HepG2 (cell line): ENCODE results near the gene PITX3. TPM values are rescaled to one million over a fixed set of nuclear protein-coding genes. Genes with fewer than 3 reads are reported as not detected.
A peak's percentile ranks its signal among the peaks of the same experiment; 100 is the strongest.

Experiments
- AHR ChIP-seq: IDR thresholded peaks from 2 replicates; pipeline ENCODE4 v1.6.1; 2018; ENCODE audit warnings: missing genetic modification reagents, missing compliant biosample characterization
- ATF7 ChIP-seq, 2 experiments: fragments of 450-650 bp in 1 of 2; sonication (generic) in 1 of 2; formaldehyde crosslinking in 1 of 2; IDR thresholded peaks; 2 replicates each; pipeline versions ENCODE4 v1.4.0 to v1.6.1; 2016 to 2020; ENCODE audit warnings: antibody characterized with exemption in 1 of 2, mild to moderate bottlenecking in 1 of 2, missing genetic modification reagents in 1 of 2
- ELF4 ChIP-seq: sonication (generic); formaldehyde crosslinking; IDR thresholded peaks from 2 replicates; pipeline ENCODE4 v1.5.0; 2020; ENCODE audit warnings: missing genetic modification reagents, mild to moderate bottlenecking, moderate library complexity, borderline replicate concordance
- KDM5B ChIP-seq: sonication (generic); formaldehyde crosslinking; IDR thresholded peaks from 2 replicates; pipeline ENCODE4 v1.4.0; 2020; ENCODE audit warnings: missing genetic modification reagents, mild to moderate bottlenecking, borderline replicate concordance
- NFKB2 ChIP-seq: sonication (generic); formaldehyde crosslinking; IDR thresholded peaks from 2 replicates; pipeline ENCODE4 v1.4.0; 2020; ENCODE audit warnings: missing genetic modification reagents, borderline replicate concordance
- PRMT3 ChIP-seq: sonication (generic); formaldehyde crosslinking; IDR thresholded peaks from 2 replicates; pipeline ENCODE4 v1.8.1; 2022; ENCODE audit warnings: low read depth, mild to moderate bottlenecking, moderate library complexity, missing genetic modification reagents, borderline replicate concordance
- RAD21 ChIP-seq: fragments of 450-650 bp; formaldehyde crosslinking; IDR thresholded peaks from 2 replicates; pipeline ENCODE4 v1.5.0; 2020; ENCODE audit warnings: mild to moderate bottlenecking
- RBFOX2 ChIP-seq: fragments of 200-400 bp; formaldehyde crosslinking; IDR thresholded peaks from 2 replicates; pipeline ENCODE4 v1.6.1; 2017; ENCODE audit warnings: low read depth, mild to moderate bottlenecking, low read length
- RXRB ChIP-seq: IDR thresholded peaks from 2 replicates; pipeline ENCODE4 v1.6.1; 2016; ENCODE audit warnings: borderline replicate concordance, missing genetic modification reagents, missing compliant biosample characterization
- SIN3A ChIP-seq: IDR thresholded peaks from 2 replicates; pipeline ENCODE4 v1.6.1; 2011; ENCODE audit warnings: low read depth, mild to moderate bottlenecking, control low read depth, low read length, borderline replicate concordance
- ZBTB42 ChIP-seq: sonication (generic); formaldehyde crosslinking; IDR thresholded peaks from 2 replicates; pipeline ENCODE4 v1.5.0; 2020; ENCODE audit warnings: mild to moderate bottlenecking, missing genetic modification reagents
- ZKSCAN5 ChIP-seq: sonication (generic); formaldehyde crosslinking; IDR thresholded peaks from 2 replicates; pipeline ENCODE4 v1.5.1; 2020; ENCODE audit warnings: mild to moderate bottlenecking, missing genetic modification reagents
- ZNF160 ChIP-seq: sonication (generic); formaldehyde crosslinking; IDR thresholded peaks from 2 replicates; pipeline ENCODE4 v1.8.0; 2022; ENCODE audit warnings: mild to moderate bottlenecking, inconsistent platforms, missing genetic modification reagents
- ZNF350 ChIP-seq: sonication (generic); formaldehyde crosslinking; IDR thresholded peaks from 2 replicates; pipeline ENCODE4 v1.4.0; 2020; ENCODE audit warnings: mild to moderate bottlenecking, low read depth, missing genetic modification reagents, borderline replicate concordance
- ZNF451 ChIP-seq: sonication (generic); formaldehyde crosslinking; IDR thresholded peaks from 2 replicates; pipeline ENCODE4 v1.5.0; 2020; ENCODE audit warnings: mild to moderate bottlenecking, missing genetic modification reagents
- ZNF891 ChIP-seq: sonication (generic); formaldehyde crosslinking; IDR thresholded peaks from 2 replicates; pipeline ENCODE4 v1.5.0; 2020; ENCODE audit warnings: mild to moderate bottlenecking, missing genetic modification reagents
- polyA plus RNA-seq, 8 experiments: library from polyadenylated mRNA; depleted of rRNA in 3 of 8; stranded (reverse) in 7 of 8; unstranded in 1 of 8; fragments of >200 nt; fragmentation: Illumina TruSeq in 4 of 8; extraction: Trizol in 4 of 8; gene quantifications; 2 replicates each; pipeline versions ENCODE4 v1.2.1 to v1.2.3, GENCODE V29; 2011 to 2016; ENCODE audit warnings: low read depth in 4 of 8, missing spikeins in 1 of 8, mixed read lengths in 1 of 8; ENCODE audit not compliant: insufficient read depth in 1 of 8
- total RNA-seq, 5 experiments: library from RNA; depleted of rRNA; stranded (reverse); fragments of >200 nt; fragmentation: Illumina TruSeq; extraction: Trizol; gene quantifications; 2 replicates each; pipeline ENCODE4 v1.2.3, GENCODE V29; 2016; ENCODE audit warnings: low read depth in 1 of 5
- TF ChIP-seq, protein P1 (sequence below): IDR thresholded peaks from 2 replicates; pipeline ENCODE4 v1.6.1; 2012; ENCODE audit warnings: low read length, improper control_type of control experiment
- TF ChIP-seq, protein P2 (sequence below): sonication (generic); formaldehyde crosslinking; IDR thresholded peaks from 2 replicates; pipeline ENCODE4 v1.4.0; 2020; ENCODE audit warnings: missing genetic modification reagents
- TF ChIP-seq, protein P3 (sequence below): sonication (generic); formaldehyde crosslinking; IDR thresholded peaks from 2 replicates; pipeline ENCODE4 v1.5.0; 2020; ENCODE audit warnings: missing genetic modification reagents
- TF ChIP-seq, protein P4 (sequence below): sonication (generic); formaldehyde crosslinking; IDR thresholded peaks from 2 replicates; pipeline ENCODE4 v1.4.0; 2020; ENCODE audit warnings: low read depth, missing genetic modification reagents

The PITX3 gene
- total and polyA plus RNA-seq, 2 of the 13 experiments (the other 11 are each of a cell fraction or from before 2014, with no cell fraction given), result not detected

DNA sequence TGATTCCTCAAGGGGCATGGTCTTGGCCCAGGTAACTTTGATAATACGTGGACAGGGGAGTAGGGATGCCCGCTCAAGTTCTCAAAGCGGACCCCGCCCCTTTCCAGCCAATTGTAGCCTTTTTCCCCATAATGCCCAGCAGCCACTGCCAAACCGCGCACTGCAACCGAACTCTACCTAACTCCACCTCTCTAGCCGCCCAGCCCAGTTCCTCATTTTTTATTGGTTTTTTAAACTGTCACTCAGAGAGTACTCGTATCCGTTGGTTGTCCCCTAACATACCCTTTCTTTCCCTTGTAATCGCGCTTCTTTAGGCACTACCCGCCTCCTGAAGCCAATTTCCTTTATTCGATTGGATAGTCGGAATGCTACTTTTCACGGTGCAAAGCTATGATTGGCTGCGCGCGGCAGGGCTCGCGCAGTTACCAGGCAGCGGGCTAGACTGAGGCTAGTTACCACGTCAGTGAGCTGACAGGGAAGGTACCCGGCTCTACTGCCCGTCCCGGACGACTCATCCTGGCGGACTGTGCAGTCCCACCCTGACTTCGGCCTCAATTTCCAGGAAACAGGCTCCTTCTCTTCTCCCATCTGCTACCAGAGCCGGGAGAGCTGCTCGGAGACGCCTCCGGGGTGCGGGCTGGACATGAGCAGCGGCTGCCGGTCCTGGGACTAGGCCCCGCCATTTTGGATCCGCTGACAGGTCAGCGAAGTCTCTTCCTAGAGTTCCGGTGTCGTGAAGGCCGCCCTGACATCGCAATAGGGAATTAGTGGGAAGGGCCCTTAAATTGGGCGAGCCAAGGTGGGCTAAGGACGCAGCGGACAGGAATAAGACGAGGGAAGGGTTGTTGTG, 4.0 kb upstream of the PITX3 start, which contains the start of gene GBF1 (continued):
- TF ChIP-seq RBFOX2 (peak; percentile 76), RAD21 (no peak), ZBTB42 (CRISPR knock-in tag) (peak; percentile 74; the same call in 1 of the 2 replicates), ATF7 (IDR thresholded peaks at IDR 0.05) (no peak), ATF7 (CRISPR knock-in tag; IDR thresholded peaks at IDR 0.05) (no peak), SIN3A (peak; percentile 78; the same call in 1 of the 2 replicates), ZNF350 (CRISPR knock-in tag) (peak; percentile 79; the same call in 1 of the 2 replicates), ELF4 (no peak; the same call in 1 of the 2 replicates), ZNF160 (CRISPR knock-in tag) (peak; percentile 72; the same call in 1 of the 2 replicates), AHR (CRISPR knock-in tag) (no peak), ZNF891 (CRISPR knock-in tag) (peak; percentile 91), PRMT3 (CRISPR knock-in tag) (no peak), KDM5B (peak; percentile 39; the same call in 1 of the 2 replicates), ZNF451 (CRISPR knock-in tag) (peak; percentile 81), NFKB2 (CRISPR knock-in tag) (peak; percentile 92; the same call in 1 of the 2 replicates), RXRB (peak; percentile 7; the same call in 1 of the 2 replicates), ZKSCAN5 (CRISPR knock-in tag) (no peak)
- TF ChIP-seq, protein P1, sequence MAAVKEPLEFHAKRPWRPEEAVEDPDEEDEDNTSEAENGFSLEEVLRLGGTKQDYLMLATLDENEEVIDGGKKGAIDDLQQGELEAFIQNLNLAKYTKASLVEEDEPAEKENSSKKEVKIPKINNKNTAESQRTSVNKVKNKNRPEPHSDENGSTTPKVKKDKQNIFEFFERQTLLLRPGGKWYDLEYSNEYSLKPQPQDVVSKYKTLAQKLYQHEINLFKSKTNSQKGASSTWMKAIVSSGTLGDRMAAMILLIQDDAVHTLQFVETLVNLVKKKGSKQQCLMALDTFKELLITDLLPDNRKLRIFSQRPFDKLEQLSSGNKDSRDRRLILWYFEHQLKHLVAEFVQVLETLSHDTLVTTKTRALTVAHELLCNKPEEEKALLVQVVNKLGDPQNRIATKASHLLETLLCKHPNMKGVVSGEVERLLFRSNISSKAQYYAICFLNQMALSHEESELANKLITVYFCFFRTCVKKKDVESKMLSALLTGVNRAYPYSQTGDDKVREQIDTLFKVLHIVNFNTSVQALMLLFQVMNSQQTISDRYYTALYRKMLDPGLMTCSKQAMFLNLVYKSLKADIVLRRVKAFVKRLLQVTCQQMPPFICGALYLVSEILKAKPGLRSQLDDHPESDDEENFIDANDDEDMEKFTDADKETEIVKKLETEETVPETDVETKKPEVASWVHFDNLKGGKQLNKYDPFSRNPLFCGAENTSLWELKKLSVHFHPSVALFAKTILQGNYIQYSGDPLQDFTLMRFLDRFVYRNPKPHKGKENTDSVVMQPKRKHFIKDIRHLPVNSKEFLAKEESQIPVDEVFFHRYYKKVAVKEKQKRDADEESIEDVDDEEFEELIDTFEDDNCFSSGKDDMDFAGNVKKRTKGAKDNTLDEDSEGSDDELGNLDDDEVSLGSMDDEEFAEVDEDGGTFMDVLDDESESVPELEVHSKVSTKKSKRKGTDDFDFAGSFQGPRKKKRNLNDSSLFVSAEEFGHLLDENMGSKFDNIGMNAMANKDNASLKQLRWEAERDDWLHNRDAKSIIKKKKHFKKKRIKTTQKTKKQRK, result peak; percentile 85
- TF ChIP-seq, protein P2, sequence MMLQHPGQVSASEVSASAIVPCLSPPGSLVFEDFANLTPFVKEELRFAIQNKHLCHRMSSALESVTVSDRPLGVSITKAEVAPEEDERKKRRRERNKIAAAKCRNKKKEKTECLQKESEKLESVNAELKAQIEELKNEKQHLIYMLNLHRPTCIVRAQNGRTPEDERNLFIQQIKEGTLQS, result 0 out of 2 replicates have a peak, but pooled peaks have one; percentile 25
- TF ChIP-seq, protein P3, sequence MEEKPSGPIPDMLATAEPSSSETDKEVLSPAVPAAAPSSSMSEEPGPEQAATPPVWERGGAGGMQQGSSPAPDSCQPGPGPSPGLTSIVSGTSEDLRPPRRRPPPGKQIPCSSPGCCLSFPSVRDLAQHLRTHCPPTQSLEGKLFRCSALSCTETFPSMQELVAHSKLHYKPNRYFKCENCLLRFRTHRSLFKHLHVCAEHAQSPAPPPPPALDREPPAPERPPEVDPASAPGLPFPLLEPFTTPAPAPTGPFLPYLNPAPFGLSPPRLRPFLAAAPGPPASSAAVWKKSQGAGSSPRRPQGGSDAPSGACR (CRISPR knock-in tag), result peak; percentile 42; the same call in 1 of the 2 replicates
- TF ChIP-seq, protein P4, sequence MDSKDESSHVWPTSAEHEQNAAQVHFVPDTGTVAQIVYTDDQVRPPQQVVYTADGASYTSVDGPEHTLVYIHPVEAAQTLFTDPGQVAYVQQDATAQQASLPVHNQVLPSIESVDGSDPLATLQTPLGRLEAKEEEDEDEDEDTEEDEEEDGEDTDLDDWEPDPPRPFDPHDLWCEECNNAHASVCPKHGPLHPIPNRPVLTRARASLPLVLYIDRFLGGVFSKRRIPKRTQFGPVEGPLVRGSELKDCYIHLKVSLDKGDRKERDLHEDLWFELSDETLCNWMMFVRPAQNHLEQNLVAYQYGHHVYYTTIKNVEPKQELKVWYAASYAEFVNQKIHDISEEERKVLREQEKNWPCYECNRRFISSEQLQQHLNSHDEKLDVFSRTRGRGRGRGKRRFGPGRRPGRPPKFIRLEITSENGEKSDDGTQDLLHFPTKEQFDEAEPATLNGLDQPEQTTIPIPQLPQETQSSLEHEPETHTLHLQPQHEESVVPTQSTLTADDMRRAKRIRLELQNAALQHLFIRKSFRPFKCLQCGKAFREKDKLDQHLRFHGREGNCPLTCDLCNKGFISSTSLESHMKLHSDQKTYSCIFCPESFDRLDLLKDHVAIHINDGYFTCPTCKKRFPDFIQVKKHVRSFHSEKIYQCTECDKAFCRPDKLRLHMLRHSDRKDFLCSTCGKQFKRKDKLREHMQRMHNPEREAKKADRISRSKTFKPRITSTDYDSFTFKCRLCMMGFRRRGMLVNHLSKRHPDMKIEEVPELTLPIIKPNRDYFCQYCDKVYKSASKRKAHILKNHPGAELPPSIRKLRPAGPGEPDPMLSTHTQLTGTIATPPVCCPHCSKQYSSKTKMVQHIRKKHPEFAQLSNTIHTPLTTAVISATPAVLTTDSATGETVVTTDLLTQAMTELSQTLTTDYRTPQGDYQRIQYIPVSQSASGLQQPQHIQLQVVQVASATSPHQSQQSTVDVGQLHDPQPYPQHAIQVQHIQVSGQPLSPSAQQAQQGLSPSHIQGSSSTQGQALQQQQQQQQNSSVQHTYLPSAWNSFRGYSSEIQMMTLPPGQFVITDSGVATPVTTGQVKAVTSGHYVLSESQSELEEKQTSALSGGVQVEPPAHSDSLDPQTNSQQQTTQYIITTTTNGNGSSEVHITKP (CRISPR knock-in tag), result no peak
